Right lung (tissue), 5 donors: ENCODE data around the gene TCF4. TPM values are rescaled to one million over a fixed set of nuclear protein-coding genes. Genes with fewer than 3 reads are reported as not detected.

Experiments used
- DNase-seq, 2 donors: peaks; one replicate each; pipeline ENCODE4 v3.0.0-alpha.2; 2013
- polyA plus RNA-seq, 5 donors: library from polyadenylated mRNA; unstranded; fragments of 120-200 nt; gene quantifications; one replicate each; pipeline versions ENCODE4 v1.2.1 to v1.2.3, GENCODE V29; 2013; ENCODE audit warnings: inconsistent platforms in 1 of 5, low replicate concordance in 1 of 5; ENCODE audit not compliant: insufficient read length in 5 of 5, insufficient read depth in 1 of 5

TCF4 gene
- polyA plus RNA-seq, 5 donors, result 69.0 to 163 (median 139) TPM

DNA sequence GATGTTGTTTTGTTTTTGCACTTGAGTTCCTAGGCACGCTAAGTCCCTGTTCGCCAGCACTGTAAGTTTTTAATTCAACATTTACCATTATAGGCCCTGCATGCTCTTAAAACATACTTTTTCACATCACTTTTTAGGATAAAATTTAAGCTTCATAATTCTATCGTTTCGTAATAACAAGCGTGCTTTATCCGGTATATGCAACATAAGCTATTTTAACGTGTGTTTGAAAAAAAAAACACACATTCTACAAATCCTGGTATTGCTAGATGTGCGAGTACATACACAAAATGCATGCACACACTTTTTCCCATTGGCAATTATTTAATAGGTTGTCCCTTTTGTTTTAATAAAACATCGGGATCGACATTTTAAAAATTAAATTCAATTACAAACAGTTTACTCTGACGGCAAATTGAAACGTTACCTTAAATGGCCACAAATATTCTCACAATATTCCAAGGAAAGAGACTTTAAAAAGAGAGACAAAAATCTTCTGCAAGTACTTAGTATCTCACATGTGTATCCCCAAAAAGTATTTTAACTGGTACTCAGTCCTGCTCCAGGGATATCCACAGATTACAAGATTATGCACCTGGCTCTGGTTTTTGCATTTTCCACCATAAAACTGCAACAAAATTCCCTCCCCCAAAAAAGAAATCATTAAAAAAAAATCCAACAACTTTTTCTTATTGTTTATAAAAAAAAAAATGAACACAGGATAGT, 1.0 kb upstream of the TCF4 start:
- peak in 1 of 2 donors; percentile 17 for DNase-seq

DNA sequence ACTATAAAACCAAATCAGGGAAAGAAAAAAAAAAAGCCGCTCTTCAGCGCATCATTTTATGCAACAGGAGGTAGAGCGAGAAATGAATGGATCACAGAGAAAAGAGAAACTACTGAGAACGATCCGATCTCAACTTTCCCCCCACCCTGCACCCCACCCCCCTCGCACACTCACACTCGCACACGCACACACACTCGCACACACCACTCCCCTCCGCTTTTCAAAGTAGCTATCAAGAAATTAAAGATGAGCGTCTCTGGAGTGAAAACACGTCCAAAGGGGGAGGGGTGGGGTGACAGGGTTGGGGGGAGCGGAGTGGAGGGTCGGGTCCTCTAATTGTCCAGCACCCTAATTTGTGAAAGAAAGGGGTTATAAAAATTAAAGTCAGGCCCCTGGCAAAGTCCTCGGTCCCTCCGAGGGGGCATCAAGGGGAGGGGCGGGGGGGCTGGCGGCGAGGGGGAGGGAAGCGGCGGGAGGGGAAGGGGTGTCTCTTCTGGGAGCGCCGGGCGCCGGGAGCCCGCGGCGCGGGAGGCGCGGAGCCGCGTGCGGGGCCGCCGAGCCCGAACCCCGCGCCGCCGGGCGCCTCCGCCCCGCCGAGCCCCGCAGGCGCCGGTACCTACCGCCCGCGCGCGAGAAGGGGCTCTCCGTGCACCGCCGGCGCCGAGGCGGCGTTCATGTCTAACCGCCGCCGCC, 428 bp downstream of the TCF4 start:
- DNase-seq, result peak; percentile 48 to 52

- DNase-seq, result peak; percentile 32 to 35
These were observed 2.0 kb downstream of the TCF4 start for GRCh38 chr18:55585920-55586561.

DNA sequence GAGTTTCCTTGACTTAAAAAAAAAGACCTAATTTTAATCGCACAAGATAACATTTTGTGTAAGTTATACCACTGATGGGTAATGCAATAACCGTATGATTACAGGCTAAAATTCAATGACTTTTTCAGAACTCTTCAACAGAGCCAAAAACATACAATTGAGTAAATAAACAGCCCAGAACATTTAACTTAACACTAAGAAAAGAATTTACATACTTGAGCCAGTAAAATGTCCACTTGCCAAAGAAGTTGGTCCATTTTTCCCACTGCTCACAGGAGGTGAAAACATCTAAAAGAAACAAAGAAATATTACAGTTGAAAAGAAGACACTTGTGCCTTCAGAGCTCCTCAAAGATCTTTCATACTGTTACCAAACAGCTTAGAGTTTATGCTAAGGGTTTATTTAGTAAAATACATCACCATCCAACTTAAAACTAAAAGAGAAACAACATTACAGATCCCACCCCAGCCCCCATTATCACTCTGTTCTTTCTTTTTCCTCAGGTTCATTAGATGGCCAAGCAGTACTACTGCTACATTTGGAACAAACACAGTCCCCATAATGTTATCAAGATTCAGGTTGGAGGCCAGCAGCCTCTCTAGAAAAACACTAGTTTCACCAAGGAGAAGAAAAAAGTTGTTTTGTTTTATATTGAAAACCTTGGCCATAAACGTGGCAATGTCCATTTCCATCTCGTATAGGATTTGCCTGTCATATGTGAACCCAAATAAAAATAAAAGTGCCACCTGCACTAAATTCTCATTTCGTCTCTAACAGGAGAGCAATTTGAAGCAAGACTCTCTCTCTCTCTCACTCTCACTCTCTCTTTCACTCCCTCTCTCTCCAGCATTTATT, 2.7 kb downstream of the TCF4 start:
- DNase-seq, result peak; percentile 49 to 58

- peak; percentile 44 to 59 for DNase-seq
These were observed 3.8 kb downstream of the TCF4 start for GRCh38 chr18:55584201-55584600.

GRCh38 chr18:55582325-55582724, 5.7 kb downstream of the TCF4 start:
- DNase-seq, result no peak

DNA sequence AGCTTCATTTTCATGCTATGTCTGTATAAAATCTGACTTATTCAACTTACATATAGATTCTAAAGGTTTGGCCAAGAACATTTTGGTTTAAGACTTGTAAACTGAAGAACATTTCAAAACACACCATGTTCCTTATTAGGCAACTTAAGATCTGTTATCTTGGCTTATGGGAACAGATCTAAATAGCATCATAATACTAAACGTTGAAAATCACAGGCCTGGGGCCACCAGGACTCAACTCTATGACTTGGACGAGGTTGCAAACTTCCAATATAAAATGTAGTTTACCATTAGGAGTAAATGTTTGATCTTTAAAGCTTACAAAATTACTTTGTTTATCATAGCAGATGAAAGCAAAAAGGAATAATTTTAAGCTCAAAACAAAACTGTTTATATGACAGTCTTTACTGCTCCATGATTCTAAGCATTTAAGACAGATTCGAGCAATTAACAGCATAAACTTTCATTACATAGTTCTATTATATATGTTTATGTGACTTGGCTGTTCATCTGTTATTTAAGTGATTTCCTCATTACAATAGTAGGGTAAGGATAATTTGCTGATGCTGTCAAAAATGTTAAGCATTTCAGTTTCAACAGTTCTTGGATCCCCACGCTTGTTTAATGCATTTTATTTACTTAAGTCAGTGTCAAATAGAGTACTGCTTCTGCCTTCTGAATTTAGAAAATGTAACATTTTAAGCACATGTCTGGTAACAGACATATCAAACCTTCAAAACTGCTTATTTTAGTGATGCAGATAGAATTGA, 8.3 kb downstream of the TCF4 start:
- peak; percentile 35 to 52 for DNase-seq

DNA sequence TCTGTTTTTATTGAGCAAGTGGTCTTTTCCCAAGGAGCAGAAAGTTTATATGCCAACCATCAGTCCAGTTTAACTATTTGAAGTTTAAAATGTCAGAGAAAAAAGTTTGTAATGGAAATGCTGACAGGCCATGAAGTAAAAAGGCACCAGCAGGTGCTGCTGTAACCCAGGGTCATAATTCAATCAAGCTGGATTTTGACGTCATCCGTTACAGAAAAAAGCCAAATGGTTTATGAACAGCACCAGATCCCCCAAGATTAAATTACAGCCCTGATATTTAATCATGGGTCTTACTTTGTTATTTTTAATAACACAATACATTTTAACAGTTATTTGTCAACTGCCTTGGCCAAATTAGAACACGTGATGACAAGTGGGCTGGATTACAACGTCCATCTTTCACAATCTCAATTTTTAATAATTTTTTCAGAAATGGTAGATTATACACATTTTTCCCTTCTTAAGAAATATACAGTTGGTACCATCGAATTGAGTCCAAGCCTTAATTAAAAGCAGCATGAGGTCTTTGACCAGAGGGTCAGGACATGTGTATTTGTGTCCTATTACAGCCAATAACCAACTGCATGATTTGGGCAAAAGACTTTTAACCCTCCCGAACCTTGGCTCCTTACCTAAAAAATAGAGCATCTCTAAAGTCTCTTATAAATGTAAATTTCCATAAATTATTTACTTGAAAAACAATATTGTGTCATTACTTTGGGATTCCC, 10.0 kb downstream of the TCF4 start:
- DNase-seq, result no peak

- no peak for DNase-seq
These were observed 12.0 kb downstream of the TCF4 start for GRCh38 chr18:55576001-55576400.

DNA sequence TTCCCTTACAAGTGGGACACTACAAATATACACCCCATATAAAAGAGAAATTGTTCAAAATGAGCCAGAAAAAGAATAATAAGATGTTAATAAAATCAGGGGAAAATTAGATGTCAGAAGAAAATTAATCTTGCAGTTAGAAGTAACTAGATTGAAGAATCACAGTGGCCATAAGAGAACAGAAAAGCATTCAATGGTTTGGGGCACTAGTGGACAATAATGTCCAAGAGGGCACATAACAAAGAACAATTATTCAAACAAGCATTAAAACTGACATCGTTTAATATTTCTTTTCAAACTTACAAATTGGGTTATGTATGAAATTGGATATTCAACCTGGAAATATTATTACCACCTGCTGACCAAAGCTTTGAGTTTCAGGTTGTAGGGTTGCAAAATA, 12.9 kb downstream of the TCF4 start:
- DNase-seq, result no peak

- no peak for DNase-seq
These were observed 14.6 kb downstream of the TCF4 start for GRCh38 chr18:55573386-55573785.

- DNase-seq, result no peak
These were observed 17.0 kb downstream of the TCF4 start for GRCh38 chr18:55570966-55571365.

GRCh38 chr18:55566456-55566935, 21.5 kb downstream of the TCF4 start:
- no peak for DNase-seq

- no peak for DNase-seq
These were observed 28.3 kb downstream of the TCF4 start for GRCh38 chr18:55559739-55560138.

- DNase-seq, result no peak
These were observed 30.8 kb downstream of the TCF4 start for GRCh38 chr18:55557211-55557610.

- no peak for DNase-seq
These were observed 32.5 kb downstream of the TCF4 start for GRCh38 chr18:55555395-55556027.

- DNase-seq, result peak; percentile 33 to 38
These were observed 35.3 kb downstream of the TCF4 start for GRCh38 chr18:55552526-55553189.

DNA sequence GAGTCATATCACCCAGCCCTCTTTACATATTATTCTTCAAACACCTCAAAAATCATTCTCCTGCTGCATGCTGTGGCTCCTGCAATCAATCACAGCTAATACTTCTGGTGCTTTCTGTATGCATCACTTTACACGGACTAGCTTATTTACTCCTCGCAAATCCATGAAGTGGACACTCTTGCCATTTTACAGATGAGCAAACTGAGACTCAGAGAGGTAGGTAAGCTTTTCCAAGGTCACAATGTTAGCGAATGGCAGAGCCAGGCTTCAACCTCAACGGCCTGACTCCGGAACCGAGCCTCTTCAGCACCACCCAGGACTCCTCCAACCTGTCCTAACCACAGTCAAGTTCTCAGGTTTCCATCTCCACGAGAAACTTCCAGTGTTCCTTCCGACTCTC, 36.8 kb downstream of the TCF4 start:
- DNase-seq, result no peak

DNA sequence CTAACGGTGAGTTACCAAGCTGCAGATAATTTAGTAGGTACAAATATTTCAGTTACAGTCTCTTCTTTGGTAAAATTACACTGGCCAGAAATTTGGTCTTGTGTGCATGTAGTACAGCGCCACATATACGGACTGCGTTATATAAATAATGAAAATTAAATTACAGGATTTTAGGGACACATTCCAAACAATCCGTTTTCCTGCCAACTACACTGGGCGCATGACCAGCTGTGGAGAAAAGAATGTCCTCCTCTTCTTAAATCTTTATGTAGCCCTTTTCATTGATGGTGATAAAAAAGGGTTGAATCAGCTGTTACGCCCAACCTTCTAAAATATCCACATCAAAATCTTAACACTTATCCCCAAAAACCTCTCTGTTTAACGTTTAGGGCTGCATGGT, 37.5 kb downstream of the TCF4 start:
- peak; percentile 42 to 47 for DNase-seq
